ENCODE results near the gene CDH24. TPM values are rescaled to one million over a fixed set of nuclear protein-coding genes. Genes with fewer than 3 reads are reported as not detected.
A peak's percentile ranks its signal among the peaks of the same experiment; 100 is the strongest.

CDH24 gene
- total and polyA plus RNA-seq, 2 of the 13 experiments (the other 11 are each of a cell fraction or from before 2014, with no cell fraction given) = 0.69 to 0.99 TPM

DNA sequence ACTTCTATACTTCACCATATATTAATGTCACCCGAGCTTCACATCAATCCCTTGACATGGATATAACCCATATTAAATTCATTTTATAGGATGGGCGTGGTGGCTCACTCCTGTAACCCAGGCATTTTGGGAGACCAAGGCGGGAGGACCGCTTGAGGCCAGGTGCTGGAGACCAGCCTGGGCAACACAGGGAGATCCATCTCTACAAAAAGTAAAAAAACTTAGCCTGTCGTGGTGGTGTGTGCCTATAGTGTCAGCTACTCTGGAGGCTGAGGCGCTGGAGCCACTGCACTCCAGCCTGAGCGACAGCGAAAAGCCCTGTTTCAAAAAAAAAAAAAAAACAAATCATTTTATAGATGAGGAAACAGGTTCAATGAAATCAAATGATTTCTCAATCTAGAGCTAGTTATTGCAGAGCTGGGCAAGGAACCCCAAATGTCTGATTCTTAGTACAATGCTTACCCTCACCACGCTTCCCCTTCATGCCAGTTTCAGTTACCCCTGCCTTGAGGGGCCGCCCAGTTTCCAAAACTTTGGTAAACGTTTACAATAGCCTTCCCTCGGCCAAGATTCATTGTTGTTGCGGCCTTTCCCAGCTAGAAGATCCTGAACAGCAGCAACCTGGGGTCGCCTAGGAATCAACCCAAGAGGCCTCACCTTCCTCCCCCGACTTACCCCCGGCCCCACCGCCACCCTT lies 23.4 kb downstream of the CDH24 start (continued):
- TF ChIP-seq ZIK1 (CRISPR knock-in tag; IDR thresholded peaks at IDR 0.05; ENCODE audit: borderline replicate concordance, low read depth) = 0 out of 2 replicates have a peak, but pooled peaks have one; percentile 3
- no peak for TF ChIP-seq KLF9 (CRISPR knock-in tag; IDR thresholded peaks at IDR 0.05; ENCODE audit: low read depth)
- no peak for TF ChIP-seq ZNF720 (CRISPR knock-in tag; IDR thresholded peaks at IDR 0.05)
- TF ChIP-seq, protein P1, sequence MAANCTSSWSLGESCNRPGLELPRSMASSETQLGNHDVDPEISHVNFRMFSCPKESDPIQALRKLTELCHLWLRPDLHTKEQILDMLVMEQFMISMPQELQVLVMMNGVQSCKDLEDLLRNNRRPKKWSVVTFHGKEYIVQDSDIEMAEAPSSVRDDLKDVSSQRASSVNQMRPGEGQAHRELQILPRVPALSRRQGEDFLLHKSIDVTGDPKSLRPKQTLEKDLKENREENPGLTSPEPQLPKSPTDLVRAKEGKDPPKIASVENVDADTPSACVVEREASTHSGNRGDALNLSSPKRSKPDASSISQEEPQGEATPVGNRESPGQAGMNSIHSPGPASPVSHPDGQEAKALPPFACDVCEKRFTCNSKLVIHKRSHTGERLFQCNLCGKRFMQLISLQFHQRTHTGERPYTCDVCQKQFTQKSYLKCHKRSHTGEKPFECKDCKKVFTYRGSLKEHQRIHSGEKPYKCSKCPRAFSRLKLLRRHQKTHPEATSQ (CRISPR knock-in tag; IDR thresholded peaks at IDR 0.05; ENCODE audit: borderline replicate concordance) = peak; percentile 26; the same call in 1 of the 2 replicates
- no peak for TF ChIP-seq ZNF441 (CRISPR knock-in tag; IDR thresholded peaks at IDR 0.05; ENCODE audit: borderline replicate concordance)
- TF ChIP-seq IKZF4 (CRISPR knock-in tag; IDR thresholded peaks at IDR 0.05; ENCODE audit: borderline replicate concordance, low read depth, not compliant biosample characterization) = peak; percentile 25
- TF ChIP-seq, protein P2, sequence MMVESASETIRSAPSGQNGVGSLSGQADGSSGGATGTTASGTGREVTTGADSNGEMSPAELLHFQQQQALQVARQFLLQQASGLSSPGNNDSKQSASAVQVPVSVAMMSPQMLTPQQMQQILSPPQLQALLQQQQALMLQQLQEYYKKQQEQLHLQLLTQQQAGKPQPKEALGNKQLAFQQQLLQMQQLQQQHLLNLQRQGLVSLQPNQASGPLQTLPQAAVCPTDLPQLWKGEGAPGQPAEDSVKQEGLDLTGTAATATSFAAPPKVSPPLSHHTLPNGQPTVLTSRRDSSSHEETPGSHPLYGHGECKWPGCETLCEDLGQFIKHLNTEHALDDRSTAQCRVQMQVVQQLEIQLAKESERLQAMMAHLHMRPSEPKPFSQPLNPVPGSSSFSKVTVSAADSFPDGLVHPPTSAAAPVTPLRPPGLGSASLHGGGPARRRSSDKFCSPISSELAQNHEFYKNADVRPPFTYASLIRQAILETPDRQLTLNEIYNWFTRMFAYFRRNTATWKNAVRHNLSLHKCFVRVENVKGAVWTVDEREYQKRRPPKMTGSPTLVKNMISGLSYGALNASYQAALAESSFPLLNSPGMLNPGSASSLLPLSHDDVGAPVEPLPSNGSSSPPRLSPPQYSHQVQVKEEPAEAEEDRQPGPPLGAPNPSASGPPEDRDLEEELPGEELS (CRISPR knock-in tag; IDR thresholded peaks at IDR 0.05) = no peak
- TF ChIP-seq YEATS2 (CRISPR knock-in tag; IDR thresholded peaks at IDR 0.05; ENCODE audit: borderline replicate concordance) = 0 out of 2 replicates have a peak, but pooled peaks have one; percentile 30
- TF ChIP-seq, protein P3, sequence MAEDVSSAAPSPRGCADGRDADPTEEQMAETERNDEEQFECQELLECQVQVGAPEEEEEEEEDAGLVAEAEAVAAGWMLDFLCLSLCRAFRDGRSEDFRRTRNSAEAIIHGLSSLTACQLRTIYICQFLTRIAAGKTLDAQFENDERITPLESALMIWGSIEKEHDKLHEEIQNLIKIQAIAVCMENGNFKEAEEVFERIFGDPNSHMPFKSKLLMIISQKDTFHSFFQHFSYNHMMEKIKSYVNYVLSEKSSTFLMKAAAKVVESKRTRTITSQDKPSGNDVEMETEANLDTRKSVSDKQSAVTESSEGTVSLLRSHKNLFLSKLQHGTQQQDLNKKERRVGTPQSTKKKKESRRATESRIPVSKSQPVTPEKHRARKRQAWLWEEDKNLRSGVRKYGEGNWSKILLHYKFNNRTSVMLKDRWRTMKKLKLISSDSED (CRISPR knock-in tag; IDR thresholded peaks at IDR 0.05) = no peak
- TF ChIP-seq SMARCE1 (IDR thresholded peaks at IDR 0.05; ENCODE audit: borderline replicate concordance) = peak; percentile 1; the same call in 1 of the 2 replicates
- no peak for TF ChIP-seq POLR2G (IDR thresholded peaks at IDR 0.05; ENCODE audit: low read depth, low read length)
- 0 out of 2 replicates have a peak, but pooled peaks have one; percentile 3 for TF ChIP-seq ZFP36L2 (CRISPR knock-in tag; IDR thresholded peaks at IDR 0.05)
- TF ChIP-seq SALL1 (CRISPR knock-in tag; IDR thresholded peaks at IDR 0.05) = no peak
- TF ChIP-seq SP2 (CRISPR knock-in tag; IDR thresholded peaks at IDR 0.05) = 0 out of 2 replicates have a peak, but pooled peaks have one; percentile 3
- TF ChIP-seq SIN3A (IDR thresholded peaks at IDR 0.05; ENCODE audit: borderline replicate concordance, low read depth, low read length) = no peak
- TF ChIP-seq, protein P4, sequence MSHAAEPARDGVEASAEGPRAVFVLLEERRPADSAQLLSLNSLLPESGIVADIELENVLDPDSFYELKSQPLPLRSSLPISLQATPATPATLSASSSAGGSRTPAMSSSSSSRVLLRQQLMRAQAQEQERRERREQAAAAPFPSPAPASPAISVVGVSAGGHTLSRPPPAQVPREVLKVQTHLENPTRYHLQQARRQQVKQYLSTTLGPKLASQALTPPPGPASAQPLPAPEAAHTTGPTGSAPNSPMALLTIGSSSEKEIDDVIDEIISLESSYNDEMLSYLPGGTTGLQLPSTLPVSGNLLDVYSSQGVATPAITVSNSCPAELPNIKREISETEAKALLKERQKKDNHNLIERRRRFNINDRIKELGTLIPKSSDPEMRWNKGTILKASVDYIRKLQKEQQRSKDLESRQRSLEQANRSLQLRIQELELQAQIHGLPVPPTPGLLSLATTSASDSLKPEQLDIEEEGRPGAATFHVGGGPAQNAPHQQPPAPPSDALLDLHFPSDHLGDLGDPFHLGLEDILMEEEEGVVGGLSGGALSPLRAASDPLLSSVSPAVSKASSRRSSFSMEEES (CRISPR knock-in tag; IDR thresholded peaks at IDR 0.05) = no peak
- peak; percentile 18; the same call in 1 of the 2 replicates for TF ChIP-seq HDAC6 (IDR thresholded peaks at IDR 0.05; ENCODE audit: low read depth, low read length)
- TF ChIP-seq CBX5 (CRISPR knock-in tag; IDR thresholded peaks at IDR 0.05; ENCODE audit: borderline replicate concordance) = no peak
- no peak for TF ChIP-seq ZNF549 (CRISPR knock-in tag; IDR thresholded peaks at IDR 0.05)
- TF ChIP-seq POLR2AphosphoS5 (IDR thresholded peaks at IDR 0.05; ENCODE audit: low read depth, low read length) = no peak
- no peak for TF ChIP-seq SATB2 (CRISPR knock-in tag; IDR thresholded peaks at IDR 0.05)
- no peak for TF ChIP-seq ZNF562 (CRISPR knock-in tag; IDR thresholded peaks at IDR 0.05; ENCODE audit: borderline replicate concordance)
- TF ChIP-seq CENPT (CRISPR knock-in tag; IDR thresholded peaks at IDR 0.05; ENCODE audit: low read depth) = no peak
- no peak for TF ChIP-seq ZNF776 (CRISPR knock-in tag; IDR thresholded peaks at IDR 0.05)
- no peak for TF ChIP-seq ZNF615 (CRISPR knock-in tag; IDR thresholded peaks at IDR 0.05; ENCODE audit: borderline replicate concordance)
